ENCODE measurements around the gene UBL5.

- TF ChIP-seq CTCF (IDR thresholded peaks at IDR 0.05; ENCODE audit: low read depth, low read length, missing input control) (no peak), REST (IDR thresholded peaks at IDR 0.05) (no peak)
These were observed 44.1 kb downstream of the UBL5 start for GRCh38 chr19:9871626-9872338.

Data from liver (tissue), 2 donors.